Posterior cingulate gyrus (tissue), 11 donors: ENCODE measurements around the gene PTPN14.

Source experiments
- DNase-seq, 10 donors: peaks; one replicate each; pipeline versions ENCODE4 v3.0.0 to v3.0.0-alpha.2; 2020 to 2021; ENCODE audit warnings: mixed read lengths in 3 of 10
- intact Hi-C: fragments of 100-400 bp; cut with DNase I; formaldehyde crosslinking; loops from one replicate; pipeline ENCODE4 v1.15.1; 2023

The PTPN14 gene

GRCh38 chr1:214300149-214300780 lies 251.1 kb downstream of the PTPN14 start:
- intact Hi-C loops: no loop called here

More at GRCh38 chr1:214300149-214300780, 251.1 kb downstream of the PTPN14 start:
- DNase-seq: no peak
